ENCODE results near the gene AKT1.

DNA sequence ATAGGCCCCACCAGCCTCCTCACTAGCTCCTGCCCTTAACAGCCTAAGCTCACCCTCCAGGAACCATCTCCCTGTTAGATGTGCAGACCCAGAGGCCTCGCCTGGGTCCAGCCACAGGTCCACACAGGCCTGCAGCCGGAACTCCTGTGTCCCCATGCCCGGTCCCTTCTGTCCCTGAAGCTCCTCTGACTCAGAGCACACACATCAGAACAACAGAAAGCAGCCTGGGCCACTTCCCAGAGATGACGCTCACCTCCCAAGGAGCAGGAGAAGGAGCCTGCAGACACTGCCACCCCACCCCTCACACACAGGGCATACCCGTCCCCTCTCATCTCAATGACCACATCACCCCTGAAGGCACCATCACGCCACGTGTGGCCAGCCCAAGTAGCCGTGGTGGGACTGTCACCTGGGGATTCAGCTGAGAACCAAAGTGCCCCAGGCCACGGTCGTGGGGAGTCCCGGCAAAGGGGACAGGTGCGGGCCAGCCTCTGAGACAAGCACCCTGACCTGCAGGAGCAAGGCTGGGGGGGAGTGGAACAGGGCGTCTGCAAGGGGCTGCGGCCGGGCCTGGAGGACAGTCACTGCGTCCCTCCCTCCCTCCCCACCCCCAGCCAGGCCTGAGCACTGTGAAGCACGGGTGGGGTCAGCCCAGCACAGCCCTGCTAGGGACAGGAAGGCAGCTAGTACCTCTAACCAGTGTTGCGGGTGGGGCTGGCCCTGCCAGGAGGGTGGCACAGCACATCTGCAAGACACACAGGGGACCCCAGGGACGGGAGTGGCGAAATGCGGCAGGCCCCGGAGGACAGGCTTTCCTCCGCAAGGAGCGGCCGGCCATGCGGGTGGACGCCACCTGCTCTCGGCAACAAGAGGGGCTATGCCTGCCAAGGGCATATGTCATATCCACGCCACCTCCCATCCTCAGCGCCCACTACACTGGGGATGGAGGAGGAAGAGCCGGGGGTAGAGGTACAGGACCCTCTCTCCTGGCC, 5.5 kb downstream of the AKT1 start:
- TF ChIP-seq, protein P1, sequence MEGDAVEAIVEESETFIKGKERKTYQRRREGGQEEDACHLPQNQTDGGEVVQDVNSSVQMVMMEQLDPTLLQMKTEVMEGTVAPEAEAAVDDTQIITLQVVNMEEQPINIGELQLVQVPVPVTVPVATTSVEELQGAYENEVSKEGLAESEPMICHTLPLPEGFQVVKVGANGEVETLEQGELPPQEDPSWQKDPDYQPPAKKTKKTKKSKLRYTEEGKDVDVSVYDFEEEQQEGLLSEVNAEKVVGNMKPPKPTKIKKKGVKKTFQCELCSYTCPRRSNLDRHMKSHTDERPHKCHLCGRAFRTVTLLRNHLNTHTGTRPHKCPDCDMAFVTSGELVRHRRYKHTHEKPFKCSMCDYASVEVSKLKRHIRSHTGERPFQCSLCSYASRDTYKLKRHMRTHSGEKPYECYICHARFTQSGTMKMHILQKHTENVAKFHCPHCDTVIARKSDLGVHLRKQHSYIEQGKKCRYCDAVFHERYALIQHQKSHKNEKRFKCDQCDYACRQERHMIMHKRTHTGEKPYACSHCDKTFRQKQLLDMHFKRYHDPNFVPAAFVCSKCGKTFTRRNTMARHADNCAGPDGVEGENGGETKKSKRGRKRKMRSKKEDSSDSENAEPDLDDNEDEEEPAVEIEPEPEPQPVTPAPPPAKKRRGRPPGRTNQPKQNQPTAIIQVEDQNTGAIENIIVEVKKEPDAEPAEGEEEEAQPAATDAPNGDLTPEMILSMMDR (IDR thresholded peaks at IDR 0.05 in 4 of 5, conservative IDR thresholded peaks at IDR 0.05 in 1 of 5): no peak
- no peak for TF ChIP-seq POLR2A (IDR thresholded peaks at IDR 0.05)
